Measurements from ENCODE around the gene SLC41A2.

Gene SLC41A2

DNA sequence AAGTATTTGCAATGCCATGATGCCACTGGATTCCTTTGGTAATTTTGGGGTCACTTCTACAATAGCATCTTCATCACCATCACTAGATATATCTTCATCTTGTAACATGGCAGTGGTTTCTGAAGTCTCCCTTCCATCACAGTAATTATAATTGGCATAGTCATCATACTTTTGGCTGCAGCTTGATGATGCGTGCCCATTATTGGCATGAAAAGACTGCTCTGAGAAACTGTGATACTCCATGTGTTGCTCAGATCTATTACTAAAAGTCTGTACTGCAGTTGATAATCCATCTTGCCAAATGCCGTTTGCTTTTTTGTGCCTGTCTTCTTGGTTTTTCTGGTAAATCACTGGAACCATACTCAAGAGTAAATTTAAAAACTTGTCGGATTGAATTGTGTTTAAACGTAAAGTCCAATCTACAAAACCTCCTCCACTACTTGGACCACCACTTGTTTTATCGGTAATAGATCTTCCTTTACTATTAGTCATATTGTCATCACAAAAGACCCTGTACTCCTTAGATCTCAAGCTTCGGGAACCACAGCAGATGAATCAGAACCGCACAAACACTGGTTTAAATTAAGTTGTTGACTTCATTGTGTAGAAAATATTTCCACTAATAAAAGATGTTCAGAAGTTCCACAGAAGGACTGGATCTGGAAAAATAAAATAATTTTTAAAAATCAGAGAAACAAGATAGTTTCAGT lies 29.9 kb downstream of the SLC41A2 start:
- no peak for DNase-seq

DNA sequence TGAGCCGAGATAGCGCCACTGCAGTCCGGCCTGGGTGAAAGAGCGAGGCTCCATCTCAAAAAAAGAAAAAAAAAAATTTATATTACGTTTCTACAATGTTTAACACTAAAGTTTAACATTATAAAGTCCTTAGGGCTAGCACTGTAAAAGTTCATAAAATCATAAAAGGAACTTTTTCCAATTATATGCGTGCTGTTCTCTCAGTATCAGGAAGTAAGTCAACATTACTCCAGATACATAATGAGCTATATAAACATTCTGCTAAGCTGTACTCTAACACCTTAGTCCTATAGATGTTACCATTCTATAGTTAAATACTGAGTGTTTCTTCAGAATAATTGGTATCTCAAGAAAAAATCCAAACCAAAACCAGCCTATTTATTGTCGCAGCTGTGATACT lies 32.6 kb downstream of the SLC41A2 start:
- no peak for DNase-seq

DNA sequence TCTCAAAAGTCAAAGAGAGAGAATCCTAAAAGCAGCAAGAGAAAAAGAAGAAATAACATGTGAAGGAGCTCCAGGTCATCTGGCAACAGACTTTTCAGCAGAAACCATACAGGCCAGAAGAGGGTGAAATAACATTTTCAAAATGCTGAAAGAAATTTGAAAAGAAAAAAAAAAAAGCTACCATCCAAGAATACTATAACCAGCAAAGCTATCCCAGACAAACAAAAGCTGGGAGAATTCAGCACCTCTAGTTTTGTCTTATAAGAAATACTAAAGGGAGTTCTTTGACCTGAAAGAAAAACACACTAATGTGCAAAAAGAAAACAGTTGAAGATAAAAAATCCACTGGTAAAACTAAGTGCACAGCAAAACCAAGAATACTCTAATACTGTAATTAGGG lies 36.8 kb downstream of the SLC41A2 start:
- no peak for DNase-seq

DNA sequence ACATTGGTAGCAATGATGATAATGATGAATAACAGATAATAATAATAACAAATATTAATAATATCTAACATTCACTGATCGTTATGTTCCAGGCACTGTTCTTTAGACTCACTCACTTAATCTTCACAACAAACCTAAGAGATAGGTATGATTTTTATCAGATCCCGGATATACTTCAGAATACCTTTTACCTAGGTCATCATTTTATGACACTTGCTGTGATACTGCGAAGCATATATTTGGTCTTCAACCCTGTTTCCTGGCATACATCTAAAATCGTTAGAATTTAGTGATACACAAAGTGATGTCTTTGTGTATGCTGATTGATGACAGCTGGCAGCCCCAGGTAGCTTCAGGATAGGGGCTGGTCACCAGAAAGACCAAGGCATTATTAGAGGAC lies 46.1 kb downstream of the SLC41A2 start:
- DNase-seq = no peak

DNA sequence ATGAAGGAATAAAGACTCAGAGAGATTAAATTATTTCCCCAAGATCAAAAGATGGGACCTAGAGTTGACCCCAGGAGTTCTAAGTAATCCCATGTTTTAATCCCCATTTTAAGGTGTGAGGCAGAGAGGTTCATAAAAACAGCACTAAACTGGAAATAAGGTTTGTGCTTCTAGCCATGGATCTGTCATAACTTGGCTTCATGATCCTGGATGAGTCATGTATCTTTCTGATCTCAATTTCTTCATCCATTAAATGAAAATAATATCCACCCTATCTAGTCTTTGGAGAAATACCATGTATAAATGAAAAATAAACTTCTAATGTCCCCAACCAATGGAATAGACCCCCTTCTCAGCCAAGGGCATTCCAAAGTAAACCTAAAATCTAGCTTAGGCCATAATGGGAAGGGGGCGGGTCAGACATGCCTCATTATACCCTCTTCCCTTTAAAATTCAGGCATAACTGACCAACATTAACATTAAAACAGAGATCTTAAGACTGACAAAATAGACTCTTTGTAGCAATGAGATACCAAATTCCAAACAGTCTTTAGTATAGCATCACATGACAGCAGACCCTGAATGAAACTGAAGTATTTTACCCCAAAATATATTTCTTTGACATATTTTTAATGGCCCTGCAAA lies 47.8 kb downstream of the SLC41A2 start:
- no peak for DNase-seq

DNA sequence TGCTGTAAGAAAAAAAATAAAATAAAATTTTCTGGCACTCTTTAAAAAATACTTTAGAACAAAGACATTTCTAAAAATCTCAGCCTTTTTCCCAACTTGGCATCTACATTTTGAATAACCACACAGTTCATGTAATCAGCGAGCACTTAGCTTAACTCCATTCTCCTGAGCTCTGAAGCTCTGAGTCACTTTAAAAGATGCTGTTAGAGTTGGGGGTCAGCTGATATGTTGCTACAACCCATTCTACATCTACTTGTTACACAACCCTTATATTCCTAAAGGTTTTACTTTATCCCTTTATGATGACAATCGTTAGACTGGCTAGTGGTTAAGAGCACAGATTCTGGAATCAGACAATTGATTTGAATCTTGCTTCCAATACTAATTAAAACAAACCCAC lies 48.3 kb downstream of the SLC41A2 start:
- no peak for DNase-seq

All from NCI-H1048 (cell line).